ENCODE results near the gene ALDH3A1. TPM values are rescaled to one million over a fixed set of nuclear protein-coding genes. Genes with fewer than 3 reads are reported as not detected.

The ALDH3A1 gene
- total RNA-seq, 1 donor from 2014 or later = not detected

GRCh38 chr17:19720210-19720475 lies 28.0 kb downstream of the ALDH3A1 start:
- intact Hi-C loops (cut with micrococcal nuclease) = no loop called here

- intact Hi-C loops (cut with micrococcal nuclease) = no loop called here
Measured at GRCh38 chr17:19719355-19720209, 28.5 kb downstream of the ALDH3A1 start.

- intact Hi-C loops (cut with micrococcal nuclease) = no loop called here
Measured at GRCh38 chr17:19718613-19719354, 29.3 kb downstream of the ALDH3A1 start.

- intact Hi-C loops (cut with micrococcal nuclease) = no loop called here
Measured at GRCh38 chr17:19718041-19718612, 30.0 kb downstream of the ALDH3A1 start.

- intact Hi-C loops (cut with micrococcal nuclease) = no loop called here
Measured at GRCh38 chr17:19717411-19717908, 30.6 kb downstream of the ALDH3A1 start.

- intact Hi-C loops (cut with micrococcal nuclease) = no loop called here
Measured at GRCh38 chr17:19717031-19717360, 31.1 kb downstream of the ALDH3A1 start.

- intact Hi-C loops (cut with micrococcal nuclease) = no loop called here
Measured at GRCh38 chr17:19716108-19717030, 31.7 kb downstream of the ALDH3A1 start, which contains the start of gene SLC47A2. Gene SLC47A2, minus strand, starts transcription at chr17:19716584. Its CDS starts 29 bp downstream, at chr17:19716555.

- intact Hi-C loops (cut with micrococcal nuclease) = no loop called here
Measured at GRCh38 chr17:19714542-19715411, 33.3 kb downstream of the ALDH3A1 start.

- intact Hi-C loops (cut with micrococcal nuclease) = no loop called here
Measured at GRCh38 chr17:19713901-19714361, 34.2 kb downstream of the ALDH3A1 start.

GRCh38 chr17:19713462-19713861 lies 34.6 kb downstream of the ALDH3A1 start:
- intact Hi-C loops (cut with micrococcal nuclease) = no loop called here

GRCh38 chr17:19712436-19713004 lies 35.6 kb downstream of the ALDH3A1 start:
- intact Hi-C loops (cut with micrococcal nuclease) = no loop called here

- intact Hi-C loops (cut with micrococcal nuclease) = no loop called here
Measured at GRCh38 chr17:19709841-19710240, 38.3 kb downstream of the ALDH3A1 start.

GRCh38 chr17:19708431-19709175 lies 39.5 kb downstream of the ALDH3A1 start:
- intact Hi-C loops (cut with micrococcal nuclease) = no loop called here

GRCh38 chr17:19707728-19708221 lies 40.3 kb downstream of the ALDH3A1 start:
- intact Hi-C loops (cut with micrococcal nuclease) = no loop called here

- intact Hi-C loops (cut with micrococcal nuclease) = no loop called here
Measured at GRCh38 chr17:19706791-19707727, 41.0 kb downstream of the ALDH3A1 start.

GRCh38 chr17:19705771-19706770 lies 42.0 kb downstream of the ALDH3A1 start:
- intact Hi-C loops (cut with micrococcal nuclease) = no loop called here
